CD4-positive, alpha-beta T cell treated with Interleukin-4 for 4 hours (primary cell): Measurements from ENCODE around the gene ADCY3.
"Not testable (repeated sequence)": the region's sequence is repeated elsewhere in the genome, so short reads cannot be mapped to it uniquely, and the experiment has no call there.

ENCODE experiments used
- DNase-seq: peaks from one replicate; pipeline ENCODE4 v3.0.0-alpha.2; 2020

The ADCY3 gene

DNA sequence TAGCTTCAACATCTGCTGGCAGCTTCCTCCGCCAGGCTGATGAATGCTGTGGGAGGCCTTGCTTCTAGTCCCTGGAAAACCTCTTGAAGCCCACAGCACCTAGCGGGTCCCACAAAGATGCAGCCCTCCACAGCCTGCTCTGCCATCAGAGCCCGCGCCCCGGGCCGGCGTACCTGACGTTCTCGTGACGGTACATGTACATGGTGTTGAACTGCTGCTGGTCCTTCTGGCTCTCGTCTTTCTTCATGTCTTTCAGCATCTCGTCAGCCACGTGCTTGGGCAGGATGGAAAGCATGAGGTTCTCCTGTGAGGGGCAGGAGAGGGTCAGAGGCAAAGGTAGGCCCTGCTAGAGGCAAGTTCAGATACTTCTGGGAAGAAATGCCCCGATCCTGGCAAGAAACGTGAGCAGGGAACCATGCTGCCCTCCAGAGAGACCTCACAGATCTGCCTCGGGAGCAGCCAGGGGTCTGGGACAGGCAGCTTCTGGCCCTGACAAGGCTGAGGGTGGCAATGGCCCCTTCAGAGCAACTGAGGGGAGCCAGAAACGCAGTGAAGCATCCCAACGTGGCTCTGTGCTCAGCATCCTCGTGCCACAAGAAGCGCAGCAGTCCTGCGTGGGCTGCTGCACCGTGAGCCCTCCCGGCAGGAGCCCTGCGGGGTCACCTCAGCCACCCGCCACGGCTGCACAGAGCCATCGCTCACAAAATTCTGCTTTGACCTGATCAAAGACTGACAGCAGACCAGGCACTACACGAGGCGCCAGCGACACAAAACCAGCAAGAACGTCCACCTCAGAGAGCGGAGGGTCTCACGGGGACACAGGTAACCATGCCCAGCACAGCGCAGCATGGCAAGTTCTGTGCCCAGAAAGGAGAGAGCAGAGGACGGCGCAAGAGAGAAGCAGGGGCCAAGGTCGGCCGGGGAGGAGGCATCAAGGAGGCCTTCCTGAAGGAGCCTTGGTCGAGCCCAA, 77.7 kb downstream of the ADCY3 start:
- DNase-seq, result no peak

DNA sequence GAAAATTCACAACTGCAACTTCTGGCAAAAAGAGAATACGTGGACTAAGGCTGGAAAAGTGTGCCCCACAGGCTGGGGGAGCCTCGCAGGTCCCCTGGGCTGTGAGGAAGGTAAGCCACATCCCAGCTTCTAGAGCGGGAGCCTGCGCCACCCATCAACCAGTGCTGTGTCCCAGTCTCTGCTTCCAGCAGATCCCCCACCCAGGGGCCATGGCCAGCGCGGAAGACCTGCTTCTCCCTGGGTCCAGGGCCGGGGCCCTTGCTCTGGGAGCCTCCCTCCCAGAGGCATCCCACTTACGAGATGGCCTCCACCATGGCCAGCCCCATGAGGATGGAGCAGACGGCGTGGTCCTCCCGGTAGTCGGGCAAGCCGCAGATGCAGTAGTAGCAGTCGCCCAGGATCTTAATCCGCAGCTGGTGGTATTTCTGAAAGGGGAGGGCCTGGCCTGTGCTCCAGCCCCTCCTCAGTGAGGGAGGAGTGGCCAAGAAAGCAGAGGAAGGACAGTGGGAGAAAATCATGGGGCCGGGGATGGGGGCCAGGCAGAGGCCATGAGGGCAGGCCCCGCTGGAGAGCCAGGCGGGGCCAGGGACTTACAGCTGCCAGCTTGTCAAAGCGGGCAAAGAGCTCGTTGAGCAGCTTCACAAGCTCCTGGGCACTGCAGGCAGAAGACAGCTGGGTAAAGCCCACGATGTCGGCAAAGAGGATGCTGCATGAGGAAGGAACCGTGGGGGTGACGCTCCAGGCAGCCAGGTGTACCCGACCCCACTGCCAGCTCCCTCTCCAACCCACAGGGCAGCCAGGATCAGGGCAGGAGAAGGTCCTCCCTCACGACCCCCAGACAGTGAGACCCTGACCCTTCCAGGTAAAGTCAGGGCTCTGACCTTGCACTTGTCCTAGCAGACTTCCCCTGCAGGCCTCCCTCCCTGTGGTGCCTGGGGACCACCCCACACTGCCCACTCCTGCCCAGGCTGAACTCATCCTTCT, 78.8 kb downstream of the ADCY3 start:
- DNase-seq, result no peak

- no peak for DNase-seq
Measured at GRCh38 chr2:24840164-24840869, 79.7 kb downstream of the ADCY3 start.

GRCh38 chr2:24839729-24840128, 80.3 kb downstream of the ADCY3 start:
- DNase-seq, result no peak

DNA sequence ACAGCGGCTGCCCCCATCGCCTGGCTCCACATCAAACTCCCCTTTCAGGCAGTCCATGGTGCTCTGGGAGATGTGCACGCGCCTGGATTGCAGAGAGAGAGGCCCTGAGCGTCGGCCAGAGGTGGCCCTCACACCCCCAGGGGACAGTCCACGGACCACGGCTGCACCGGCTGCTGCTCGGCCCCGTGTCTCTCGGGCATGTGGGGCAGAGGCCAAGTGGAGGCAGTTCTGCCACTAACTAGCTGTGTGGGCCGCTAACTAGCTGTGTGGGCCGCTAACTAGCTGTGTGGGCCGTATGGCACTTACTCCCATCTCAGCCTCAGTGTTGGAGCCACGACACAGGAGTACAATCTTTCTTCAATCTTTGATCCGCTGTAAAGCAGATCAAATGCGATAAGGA, 81.5 kb downstream of the ADCY3 start:
- no peak for DNase-seq

DNA sequence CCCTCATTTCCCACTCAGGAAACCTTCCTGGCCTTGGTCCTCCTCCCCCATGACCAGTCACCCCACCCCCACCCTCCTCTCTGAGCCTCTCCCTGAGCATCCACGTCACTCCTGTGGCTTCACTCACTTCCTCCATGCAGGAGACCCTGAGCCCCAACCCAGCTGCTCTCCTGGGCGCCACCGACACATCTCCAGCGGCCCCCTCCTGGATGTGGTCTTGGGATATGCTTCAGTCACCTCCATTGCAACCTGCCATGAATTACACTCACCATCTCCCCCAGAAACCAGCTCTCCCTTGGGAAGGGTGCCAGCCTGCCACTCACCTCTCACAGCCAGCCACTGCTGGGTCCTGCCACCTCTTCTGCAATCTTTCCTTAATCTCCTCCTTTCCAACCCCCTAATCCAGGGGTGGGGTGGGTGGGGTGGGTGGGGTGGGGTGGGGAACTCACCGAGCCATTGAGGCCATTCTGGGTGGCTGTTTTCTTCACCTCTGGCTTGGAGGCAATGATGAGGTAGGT, 82.0 kb downstream of the ADCY3 start:
- DNase-seq, result no peak

- no peak for DNase-seq
Measured at GRCh38 chr2:24836706-24837105, 83.3 kb downstream of the ADCY3 start.

DNA sequence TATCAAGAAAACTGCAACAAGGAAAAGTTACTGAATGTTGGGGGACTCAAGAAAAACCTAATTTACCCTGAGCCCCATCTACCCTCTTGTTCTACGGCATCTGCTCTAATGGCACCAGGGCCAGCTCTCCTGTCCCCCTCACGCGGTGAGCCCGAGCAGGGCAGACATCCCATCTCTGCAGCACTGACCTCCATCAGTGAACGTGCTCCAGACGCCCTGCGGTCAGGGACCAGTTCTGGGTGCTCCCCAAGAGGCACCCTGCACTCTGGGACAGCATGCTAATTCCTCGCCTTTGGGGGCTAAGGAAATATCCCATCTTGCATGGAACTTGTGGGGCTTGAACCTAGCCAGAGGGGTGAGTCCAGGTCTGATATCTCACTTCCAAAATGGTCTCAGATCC, 83.8 kb downstream of the ADCY3 start:
- DNase-seq, result no peak

DNA sequence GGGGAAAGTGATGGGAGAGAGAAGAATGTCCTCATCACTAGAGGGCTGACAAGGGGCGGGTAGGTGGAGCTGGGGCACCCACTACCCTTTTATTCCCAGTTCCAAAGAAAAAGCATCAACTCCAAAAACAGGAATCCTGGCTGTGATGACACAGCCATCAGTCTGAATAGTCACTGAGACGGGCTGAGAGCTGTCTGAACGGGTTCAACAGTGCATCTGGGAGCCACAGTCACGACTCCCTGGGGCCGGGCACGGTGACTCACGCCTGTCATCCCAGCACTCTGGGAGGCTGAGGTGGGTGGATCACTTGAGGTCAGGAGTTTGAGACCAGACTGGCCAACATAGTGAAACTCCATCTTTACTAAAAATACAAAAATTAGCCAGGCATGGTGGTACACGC, 84.6 kb downstream of the ADCY3 start:
- DNase-seq, result not testable (repeated sequence)

DNA sequence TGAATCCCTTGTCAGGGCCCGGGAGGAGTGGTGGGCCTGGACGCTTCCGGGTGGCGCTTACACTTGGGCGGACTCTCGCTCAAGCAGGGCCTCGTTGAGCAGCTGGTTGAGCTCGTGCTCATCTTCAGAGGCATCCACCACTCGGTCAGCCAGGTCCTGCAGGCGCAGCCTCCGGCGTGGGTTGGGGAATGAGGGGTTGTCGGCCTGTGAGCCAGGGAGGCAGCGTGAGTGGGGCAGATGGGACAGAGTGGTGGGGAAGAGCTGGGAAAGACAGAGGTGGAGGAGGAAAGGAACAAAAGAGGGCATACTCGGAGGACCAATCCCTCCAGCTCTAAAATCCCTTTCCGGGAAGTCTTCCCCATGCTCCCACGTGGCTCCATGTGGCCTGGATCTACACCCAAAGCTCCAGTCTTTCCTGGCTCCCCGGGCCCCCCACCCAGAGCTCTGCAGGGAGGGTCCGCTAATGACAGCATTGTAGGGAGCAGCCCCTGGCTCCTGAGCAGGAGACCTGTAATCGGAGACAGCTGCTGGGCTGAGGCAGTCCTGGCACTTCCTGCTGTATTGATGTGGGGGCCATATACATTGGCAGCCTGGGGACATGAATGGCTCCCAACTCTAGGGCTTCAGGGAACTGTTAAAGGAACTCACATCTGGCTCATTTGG, 85.2 kb downstream of the ADCY3 start:
- no peak for DNase-seq

- no peak for DNase-seq
Measured at GRCh38 chr2:24833821-24834732, 86.0 kb downstream of the ADCY3 start.

GRCh38 chr2:24832931-24833701, 86.9 kb downstream of the ADCY3 start:
- no peak for DNase-seq

DNA sequence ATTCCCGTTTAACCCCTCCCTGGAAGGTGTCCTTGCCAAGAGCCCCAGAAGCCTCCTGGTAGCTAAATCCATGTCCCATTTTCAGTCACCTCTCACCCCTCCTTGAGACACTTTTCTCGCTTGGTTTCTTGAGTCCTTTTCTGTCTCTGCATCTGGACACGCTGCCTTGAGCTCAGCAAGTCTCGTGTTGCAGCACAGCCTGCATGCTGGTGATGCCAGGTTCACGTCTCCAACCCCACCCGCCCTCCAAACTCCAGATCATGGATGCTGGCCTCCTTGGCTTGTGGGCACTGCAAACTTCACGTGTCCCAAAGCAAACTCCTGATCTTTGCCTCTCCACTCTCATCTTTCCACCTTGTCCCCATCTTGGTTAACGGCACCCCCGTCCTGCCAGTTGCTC, 87.5 kb downstream of the ADCY3 start:
- no peak for DNase-seq

GRCh38 chr2:24832073-24832461, 88.0 kb downstream of the ADCY3 start:
- DNase-seq, result no peak

DNA sequence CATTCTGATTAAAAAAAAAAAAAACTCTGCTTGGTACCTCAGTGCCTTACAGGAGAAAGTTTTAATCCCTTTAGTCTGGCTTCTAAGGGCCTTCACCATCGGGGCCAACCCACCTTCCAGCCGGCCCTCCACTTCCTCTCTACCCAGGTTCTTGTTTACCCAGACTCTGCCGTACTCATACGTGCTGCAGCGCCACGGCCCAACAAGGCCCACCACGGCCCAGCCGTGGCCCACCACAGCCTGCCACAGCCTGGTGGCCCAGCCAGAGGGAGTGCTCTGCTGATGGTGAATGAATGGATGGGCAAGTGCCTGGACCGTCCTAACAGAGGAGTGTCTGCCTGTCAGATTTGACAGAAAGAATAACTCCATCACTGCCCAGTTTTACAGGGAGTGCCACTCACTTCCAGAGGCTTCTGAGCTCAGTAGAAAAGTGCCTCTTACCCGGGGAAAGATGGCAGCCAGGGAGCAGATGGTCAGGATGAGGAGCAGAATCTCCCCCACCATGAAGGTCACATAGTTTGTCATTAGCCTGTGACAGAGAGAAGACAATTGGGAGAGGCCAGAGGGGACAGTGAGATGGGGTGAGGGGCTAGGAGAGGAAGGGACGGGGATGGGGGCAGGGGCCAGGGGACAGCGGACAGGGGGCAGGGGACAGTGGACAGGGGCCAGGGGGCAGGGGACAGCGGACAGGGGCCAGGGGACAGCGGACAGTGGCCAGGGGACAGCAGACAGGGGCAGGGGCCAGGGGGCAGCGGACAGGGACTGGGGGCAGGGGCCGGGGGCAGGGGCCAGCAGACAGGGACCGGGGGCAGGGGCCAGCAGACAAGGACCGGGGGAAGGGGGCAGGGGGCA, 88.6 kb downstream of the ADCY3 start:
- DNase-seq, result no peak

DNA sequence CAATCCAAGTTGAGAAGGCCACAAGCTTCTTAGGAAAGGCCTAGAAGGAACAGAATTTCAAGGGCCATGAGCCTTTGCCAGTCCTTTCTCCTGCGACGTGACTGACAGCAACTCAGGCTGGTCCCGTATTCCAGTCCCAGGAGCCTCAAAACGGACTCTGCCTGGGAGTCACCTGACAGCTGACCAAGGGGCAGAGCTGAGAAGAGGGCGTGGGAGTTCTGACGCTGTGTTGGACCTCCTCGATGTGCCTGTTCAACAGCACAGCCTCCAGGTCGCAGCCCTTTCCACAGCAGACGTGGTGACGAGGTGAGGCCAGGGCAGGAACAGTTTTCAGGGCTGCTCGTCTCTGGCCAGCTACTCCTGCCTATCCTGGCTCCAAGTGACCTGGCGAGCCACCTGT, 89.3 kb downstream of the ADCY3 start:
- no peak for DNase-seq

DNA sequence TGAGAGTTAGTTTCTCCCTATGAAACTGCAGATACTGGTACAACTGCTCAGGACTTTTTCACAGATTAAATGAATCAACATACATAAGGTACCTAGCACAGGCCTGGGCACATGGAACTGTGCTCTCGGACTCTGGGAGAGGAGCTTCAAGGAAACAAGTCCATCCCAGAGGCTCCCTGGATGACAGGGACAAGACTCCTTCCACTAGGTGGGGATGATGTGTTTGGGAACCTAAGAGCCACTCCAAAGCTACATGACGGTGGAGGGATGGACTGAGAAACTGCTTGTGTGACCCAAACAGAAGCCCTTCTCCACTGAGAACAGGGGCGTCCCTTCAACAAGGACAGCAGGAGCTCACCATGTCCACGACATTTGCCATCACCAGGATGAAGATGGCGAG, 89.7 kb downstream of the ADCY3 start:
- DNase-seq, result no peak

DNA sequence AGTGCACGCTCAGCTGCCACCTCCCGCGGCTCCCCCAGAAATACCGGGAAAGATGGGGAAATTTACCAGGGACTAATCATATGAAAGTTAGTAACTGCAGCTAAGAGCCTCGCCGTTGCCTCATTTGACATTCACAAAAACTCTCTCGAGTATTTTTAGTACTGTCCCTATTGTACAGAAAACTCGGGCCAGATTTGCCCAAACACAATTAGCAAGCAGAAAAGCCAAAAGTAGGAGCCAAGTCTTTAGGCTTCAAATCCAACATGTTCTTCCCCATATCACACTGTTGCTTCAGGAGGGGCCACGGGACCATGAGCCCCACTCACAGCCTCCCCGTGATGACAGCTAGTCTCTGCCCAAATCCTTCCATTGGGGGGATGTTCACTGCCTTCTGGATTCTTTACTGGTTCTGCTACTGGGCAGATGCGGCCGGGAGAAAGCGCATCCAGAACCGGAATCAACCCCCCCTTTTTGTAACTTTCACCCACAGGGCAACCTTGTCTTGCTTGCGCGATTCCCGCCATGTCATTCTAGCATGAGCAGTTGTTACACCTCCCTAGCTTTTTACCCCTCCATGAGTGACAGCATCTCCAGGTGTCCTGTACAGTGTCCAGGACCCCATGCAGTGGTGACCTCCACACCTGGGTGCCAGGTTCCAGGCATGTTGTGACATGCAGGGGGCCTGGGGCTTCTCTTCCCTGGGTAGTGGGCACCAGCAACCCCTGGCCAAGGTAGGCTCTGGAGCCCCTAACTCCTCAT, 91.6 kb downstream of the ADCY3 start:
- no peak for DNase-seq
